AG04449 (cell line): ENCODE results near the gene AIMP1.
"Not testable (repeated sequence)": the region's sequence is repeated elsewhere in the genome, so short reads cannot be mapped to it uniquely, and the experiment has no call there.

Experiments used
- CTCF ChIA-PET: fragments of 350-600 bp; formaldehyde crosslinking; extraction: SDS; loops from one replicate; lab custom pipeline; 2021; ENCODE audit warnings: antibody characterized with exemption; lab: Yijun Ruan, JAX
- POLR2A ChIA-PET: fragments of 400-600, 350-600 bp; formaldehyde crosslinking; extraction: SDS; loops from one replicate; lab custom pipeline; 2020; ENCODE audit warnings: antibody characterized with exemption, inconsistent platforms; lab: Yijun Ruan, JAX
- DNase-seq: peaks from one replicate; pipeline ENCODE4 v3.0.0-alpha.2; 2010; ENCODE audit warnings: low read depth, low spot score
- H3K4me3 ChIP-seq: 2 replicates; pipeline ENCODE4 v1.5.1; 2011; ENCODE audit warnings: low read depth, mild to moderate bottlenecking, control low read depth, low read length
- TF ChIP-seq, protein P1 (sequence below): IDR thresholded peaks from one replicate; pipeline ENCODE4 v1.5.1; 2011; ENCODE audit warnings: mild to moderate bottlenecking, moderate library complexity, low read length, control low read depth, inconsistent platforms; ENCODE audit not compliant: insufficient read depth; ENCODE audit errors: missing control alignments

Gene AIMP1

DNA sequence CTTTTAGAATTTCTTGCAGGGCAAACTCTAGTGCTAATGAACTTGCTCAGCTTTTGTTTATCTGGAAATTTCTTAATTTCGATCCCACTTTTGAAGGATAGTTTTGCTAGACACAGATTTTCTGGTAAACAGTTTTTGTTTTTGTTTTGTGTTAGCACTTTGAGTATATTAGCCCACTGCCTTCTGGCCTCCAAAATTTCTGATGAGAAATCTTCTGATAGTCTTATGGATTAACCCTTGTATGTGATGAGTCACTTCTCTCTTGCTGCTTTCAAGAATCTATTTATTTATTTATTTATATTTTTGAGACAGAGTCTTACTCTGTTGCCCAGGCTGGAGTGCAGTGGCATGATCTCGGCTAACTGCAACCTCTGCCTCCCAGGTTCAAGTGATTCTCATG is 79.2 kb downstream of the AIMP1 start:
- no peak for DNase-seq
- TF ChIP-seq, protein P1, sequence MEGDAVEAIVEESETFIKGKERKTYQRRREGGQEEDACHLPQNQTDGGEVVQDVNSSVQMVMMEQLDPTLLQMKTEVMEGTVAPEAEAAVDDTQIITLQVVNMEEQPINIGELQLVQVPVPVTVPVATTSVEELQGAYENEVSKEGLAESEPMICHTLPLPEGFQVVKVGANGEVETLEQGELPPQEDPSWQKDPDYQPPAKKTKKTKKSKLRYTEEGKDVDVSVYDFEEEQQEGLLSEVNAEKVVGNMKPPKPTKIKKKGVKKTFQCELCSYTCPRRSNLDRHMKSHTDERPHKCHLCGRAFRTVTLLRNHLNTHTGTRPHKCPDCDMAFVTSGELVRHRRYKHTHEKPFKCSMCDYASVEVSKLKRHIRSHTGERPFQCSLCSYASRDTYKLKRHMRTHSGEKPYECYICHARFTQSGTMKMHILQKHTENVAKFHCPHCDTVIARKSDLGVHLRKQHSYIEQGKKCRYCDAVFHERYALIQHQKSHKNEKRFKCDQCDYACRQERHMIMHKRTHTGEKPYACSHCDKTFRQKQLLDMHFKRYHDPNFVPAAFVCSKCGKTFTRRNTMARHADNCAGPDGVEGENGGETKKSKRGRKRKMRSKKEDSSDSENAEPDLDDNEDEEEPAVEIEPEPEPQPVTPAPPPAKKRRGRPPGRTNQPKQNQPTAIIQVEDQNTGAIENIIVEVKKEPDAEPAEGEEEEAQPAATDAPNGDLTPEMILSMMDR = no peak
- ChIA-PET POLR2A (no interaction called here), CTCF (no interaction called here)
- H3K4me3 ChIP-seq = no peak overlapping the region

DNA sequence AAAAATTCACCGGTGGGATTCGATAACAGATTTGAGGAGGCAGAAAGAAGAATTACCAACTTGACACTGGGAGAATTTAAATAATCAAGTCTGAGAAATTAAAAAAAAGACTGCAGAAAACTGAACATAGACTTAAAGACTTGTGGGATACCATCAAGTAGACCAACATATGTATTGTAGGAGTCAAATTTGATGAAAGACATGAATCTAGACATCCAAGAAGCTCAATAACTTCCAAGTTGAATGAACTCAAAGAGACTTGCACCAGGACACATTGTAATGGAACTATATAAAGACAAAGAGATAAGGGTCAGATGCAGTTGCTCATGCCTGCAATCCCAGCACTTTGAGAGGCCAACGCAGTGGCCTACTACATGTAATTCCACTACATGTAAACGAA is 82.5 kb downstream of the AIMP1 start:
- DNase-seq, CTCF ChIA-PET, H3K4me3 ChIP-seq, POLR2A ChIA-PET: not testable (repeated sequence)
